ENCODE data around the gene SEMG2. TPM values are rescaled to one million over a fixed set of nuclear protein-coding genes. Genes with fewer than 3 reads are reported as not detected.

SEMG2 gene
- total and polyA plus RNA-seq, 2 of the 13 experiments (the other 11 are each of a cell fraction or from before 2014, with no cell fraction given): not detected

- TF ChIP-seq NFAT5 (CRISPR knock-in tag; IDR thresholded peaks at IDR 0.05) (no peak), ZNF576 (CRISPR knock-in tag; IDR thresholded peaks at IDR 0.05) (no peak), HDAC6 (IDR thresholded peaks at IDR 0.05; ENCODE audit: low read depth, low read length) (no peak), ARNT (IDR thresholded peaks at IDR 0.05) (no peak), GRHL1 (CRISPR knock-in tag; conservative IDR thresholded peaks at IDR 0.05) (no peak), MIXL1 (CRISPR knock-in tag; IDR thresholded peaks at IDR 0.05) (no peak)
Measured at GRCh38 chr20:45183084-45183483, 38.1 kb upstream of the SEMG2 start (continued).

- intact Hi-C loops (cut with micrococcal nuclease; ENCODE audit: unreplicated experiment): no loop called here
- Histone ChIP-seq H2AFZ (ENCODE audit: low read length) (no peak overlapping the region), H3K4me1 (ENCODE audit: insufficient read depth, low read length) (no peaks in the 10 kb centered on the region), H3K4me2 (ENCODE audit: low read depth, low read length) (no peak overlapping the region), H3K27me3 (ENCODE audit: control insufficient read depth in 1 of 2, insufficient read depth in 2 of 2, low read length in 2 of 2) (peaks cover 0 to 1% of the 10 kb centered on the region in 2 experiments; a peak in 1 of 5 replicates), H3K4me3 (replicated peaks in 1 of 3; ENCODE audit: insufficient read depth in 1 of 3, low read depth in 2 of 3, low read length in 3 of 3) (no peak overlapping the region), H3K79me2 (ENCODE audit: insufficient read depth, low read length) (no peaks in the 10 kb centered on the region), H3K9ac (ENCODE audit: insufficient read depth, low read depth, low read length) (no peak overlapping the region), H3K27ac (ENCODE audit: extremely low read length, insufficient read depth, low read length) (no peak overlapping the region), H3K36me3 (replicated peaks in 1 of 2; ENCODE audit: control insufficient read depth in 1 of 2, insufficient read depth in 2 of 2, low read length in 2 of 2) (no peaks in the 10 kb centered on the region), H4K20me1 (ENCODE audit: insufficient read depth, low read length) (no peaks in the 10 kb centered on the region), H3K9me3 (ENCODE audit: low read length) (no peaks in the 10 kb centered on the region)
- ATAC-seq (peak; percentile 46; the same call in 2 of the 3 replicates), DNase-seq (ENCODE audit: low spot score) (no peak), FAIRE-seq (no peak)
- no TSS peak for BruUV-seq (replicated peaks)
- WGBS (ENCODE audit: low lambda C conversion rate): 0% methylated on average over 2 of the region's 2 CpGs
- ChIA-PET CTCF (ENCODE audit: low intra/inter-chr PET ratio, low total read pairs) (no interaction called here), POLR2A (no interaction called here)
- TF ChIP-seq KLF9 (CRISPR knock-in tag; IDR thresholded peaks at IDR 0.05; ENCODE audit: low read depth) (no peak), HMG20A (CRISPR knock-in tag; IDR thresholded peaks at IDR 0.05; ENCODE audit: borderline replicate concordance) (no peak), NBN (conservative IDR thresholded peaks at IDR 0.05) (no peak), ZNF816 (CRISPR knock-in tag; IDR thresholded peaks at IDR 0.05; ENCODE audit: borderline replicate concordance) (no peak), YY1 (IDR thresholded peaks at IDR 0.05; ENCODE audit: insufficient read depth, insufficient replicate concordance, low read depth, low read length) (no peak), NFAT5 (CRISPR knock-in tag; IDR thresholded peaks at IDR 0.05) (no peak), SP2 (CRISPR knock-in tag; IDR thresholded peaks at IDR 0.05) (no peak)
- in situ Hi-C loops (cut with HindIII; ENCODE audit: extremely low pct_ligation_motif_present, low pct_unique_long_range_greater_than_20kb): no loop called here
Measured at GRCh38 chr20:45187693-45188092, 33.5 kb upstream of the SEMG2 start.
